GM12878 (cell line): ENCODE data around the gene PARP4. TPM values are rescaled to one million over a fixed set of nuclear protein-coding genes. Genes with fewer than 3 reads are reported as not detected.
A peak's percentile ranks its signal among the peaks of the same experiment; 100 is the strongest.

Experiments used
- ATAC-seq: fragments of 200-7000 bp; cut with Tn5 transposase; 3 replicates; pipeline ENCODE4 v1.9.1; 2020; ENCODE audit warnings: mild to moderate bottlenecking, moderate library complexity
- Bru-seq: library from RNA; stranded (reverse); fragments of 400-500 nt; gene quantifications from one replicate; lab custom pipeline; 2021; lab: Mats Ljungman, UMichigan
- BruChase-seq, 2 experiments: library from RNA; stranded (reverse); fragments of 400-500 nt; gene quantifications; one replicate each; lab custom pipeline; 2021; lab: Mats Ljungman, UMichigan
- BruUV-seq: library from RNA; stranded (reverse); fragments of 400-500 nt; replicated peaks from 2 replicates; lab custom pipeline; 2021; lab: Mats Ljungman, UMichigan
- CTCF ChIA-PET: fragments of 300-600 bp; sonication (Branson Sonifier 250); formaldehyde crosslinking; extraction: SDS; loops from one replicate; lab custom pipeline; 2021; ENCODE audit warnings: inconsistent platforms; lab: Yijun Ruan, JAX
- POLR2A ChIA-PET: fragments of 350-600 bp; formaldehyde crosslinking; extraction: SDS; loops from one replicate; lab custom pipeline; 2021; ENCODE audit warnings: inconsistent platforms; lab: Charles Lee
- RAD21 ChIA-PET: fragments of 300-600 bp; sonication (Branson Sonifier 250); formaldehyde crosslinking; loops from one replicate; lab custom pipeline; 2023; ENCODE audit warnings: antibody characterized with exemption; ENCODE audit not compliant: unreplicated experiment; lab: Charles Lee
- SMC1A ChIA-PET: fragments of 300-600 bp; sonication (Branson Sonifier 250); formaldehyde crosslinking; loops from one replicate; lab custom pipeline; 2023; ENCODE audit not compliant: unreplicated experiment, uncharacterized antibody; lab: Charles Lee
- DNase-seq: peaks from one replicate; pipeline ENCODE4 v3.0.0-alpha.2; 2011; ENCODE audit warnings: low read depth, low spot score
- FAIRE-seq: peaks from 3 replicates; lab custom pipeline; 2011; peaks lifted over from hg19 to GRCh38; lab: Jason Lieb, UNC
- H2AFZ ChIP-seq: 2 replicates; pipeline ENCODE4 v1.6.0; 2011; ENCODE audit warnings: low read depth, low read length, control low read depth; ENCODE audit not compliant: control insufficient read depth
- H3K27ac ChIP-seq: 2 replicates; pipeline ENCODE4 v1.5.1; 2011; ENCODE audit warnings: control low read depth; ENCODE audit not compliant: control insufficient read depth, insufficient read depth
- H3K27me3 ChIP-seq, 2 experiments: replicated peaks in 1 of 2; 2 replicates each; pipeline versions ENCODE4 v1.6.0 to v1.6.1; 2011; ENCODE audit warnings: low read length in 1 of 2; ENCODE audit not compliant: control insufficient read depth in 2 of 2, insufficient read depth in 2 of 2
- H3K36me3 ChIP-seq, 2 experiments: 2 replicates each; pipeline ENCODE4 v1.5.1; 2011; ENCODE audit warnings: low read length in 1 of 2; ENCODE audit not compliant: control insufficient read depth in 2 of 2, insufficient read depth in 2 of 2
- H3K4me1 ChIP-seq: 2 replicates; pipeline ENCODE4 v1.6.1; 2011; ENCODE audit warnings: mild to moderate bottlenecking, low read length, moderate library complexity, mixed read lengths; ENCODE audit not compliant: control insufficient read depth, insufficient read depth
- H3K4me2 ChIP-seq: 2 replicates; pipeline ENCODE4 v1.6.0; 2011; ENCODE audit warnings: control low read depth; ENCODE audit not compliant: control insufficient read depth, insufficient read depth
- H3K4me3 ChIP-seq: fragments of 200-600 bp; sonication (generic); 2 replicates; pipeline ENCODE4 v1.5.1; 2016
- H3K79me2 ChIP-seq: 2 replicates; pipeline ENCODE4 v1.6.0; 2011; ENCODE audit warnings: low read length; ENCODE audit not compliant: control insufficient read depth, insufficient read depth
- H3K9ac ChIP-seq: 2 replicates; pipeline ENCODE4 v1.8.0; 2011; ENCODE audit warnings: low read length, control low read depth, mixed read lengths; ENCODE audit not compliant: control insufficient read depth, insufficient read depth
- H3K9me3 ChIP-seq: replicated peaks from 3 replicates; pipeline ENCODE4 v1.5.1; 2011; ENCODE audit warnings: mild to moderate bottlenecking, low read length; ENCODE audit not compliant: control insufficient read depth, insufficient read depth
- H4K20me1 ChIP-seq: 2 replicates; pipeline ENCODE4 v1.6.0; 2011; ENCODE audit not compliant: control insufficient read depth, insufficient read depth
- LARP7 ChIP-seq: fragments of 450-650 bp; IDR thresholded peaks from 2 replicates; pipeline ENCODE4 v1.6.1; 2017; ENCODE audit warnings: mild to moderate bottlenecking
- PML ChIP-seq: IDR thresholded peaks from 2 replicates; pipeline ENCODE4 v1.6.1; 2012; ENCODE audit warnings: low read length, inconsistent platforms
- POLR2AphosphoS5 ChIP-seq: IDR thresholded peaks from 2 replicates; pipeline ENCODE4 v1.6.1; 2011; ENCODE audit warnings: mild to moderate bottlenecking, low read length, inconsistent platforms
- RB1 ChIP-seq: fragments of 450-650 bp; formaldehyde crosslinking; IDR thresholded peaks from 2 replicates; pipeline ENCODE4 v1.6.1; 2017; ENCODE audit warnings: mild to moderate bottlenecking, borderline replicate concordance
- RFX5 ChIP-seq: IDR thresholded peaks from 2 replicates; pipeline ENCODE4 v1.6.1; 2011; ENCODE audit warnings: low read depth, low read length, improper control_type of control experiment
- STAT3 ChIP-seq: IDR thresholded peaks from 2 replicates; pipeline ENCODE4 v1.6.1; 2011; ENCODE audit warnings: low read depth, low read length, improper control_type of control experiment
- ZBED1 ChIP-seq: IDR thresholded peaks from 2 replicates; pipeline ENCODE4 v1.6.1; 2016; ENCODE audit warnings: borderline replicate concordance
- ZNF207 ChIP-seq: fragments of 450-650 bp; IDR thresholded peaks from 2 replicates; pipeline ENCODE4 v1.6.1; 2014; ENCODE audit warnings: antibody characterized with exemption, mild to moderate bottlenecking, borderline replicate concordance
- ZNF384 ChIP-seq: IDR thresholded peaks from 2 replicates; pipeline ENCODE4 v1.6.1; 2012; ENCODE audit warnings: low read depth, mild to moderate bottlenecking, low read length, improper control_type of control experiment, borderline replicate concordance
- WGBS: methylation state at CpG from one replicate; pipeline ENCODE4 v1.1.6; 2016; ENCODE audit warnings: low lambda C conversion rate; ENCODE audit not compliant: insufficient replicate concordance, insufficient coverage; ENCODE audit errors: missing lambda C conversion rate; 5-methylcytosine and 5-hydroxymethylcytosine counted together
- in situ Hi-C: fragments of 300-500 bp; cut with MboI; formaldehyde crosslinking; loops from 9 replicates; pipeline ENCODE4 v1.14.3; 2018; ENCODE audit warnings: mixed read lengths
- intact Hi-C: fragments of 100-400 bp; cut with micrococcal nuclease; formaldehyde crosslinking; loops from one replicate; pipeline ENCODE4 v1.14.2; 2022; ENCODE audit not compliant: unreplicated experiment
- long read RNA-seq, 2 experiments: library from polyadenylated mRNA; unstranded; transcript quantifications; one replicate each; pipeline ENCODE4 v2.0.0, GENCODE V29; 2019 to 2020
- polyA minus RNA-seq, 3 experiments: library from RNA; depleted of rRNA, polyadenylated mRNA; stranded (reverse); fragments of >200 nt; gene quantifications; 2 replicates each; pipeline ENCODE4 v1.2.3, GENCODE V29; 2011
- polyA plus RNA-seq, 11 experiments: library from polyadenylated mRNA; depleted of rRNA in 4 of 11; unstranded in 6 of 11; stranded (reverse) in 5 of 11; fragments of >200 nt; fragmentation: Nextera tagmentation in 4 of 11; fragmentation: Illumina TruSeq in 1 of 11; extraction: Ambion mirVana in 4 of 11; extraction: Trizol in 1 of 11; gene quantifications; 1 replicate in 1 of 11; 2 replicates in 10 of 11; pipeline versions ENCODE4 v1.2.1 to v1.2.3, GENCODE V29; 2011 to 2016; ENCODE audit warnings: inconsistent platforms in 2 of 11, missing spikeins in 2 of 11, low read depth in 1 of 11
- total RNA-seq, 4 experiments: library from RNA; depleted of rRNA in 3 of 4; stranded (reverse); fragments of >200 nt in 3 of 4; fragmentation: Illumina TruSeq in 1 of 4; extraction: Trizol in 1 of 4; gene quantifications; 2 replicates each; pipeline versions ENCODE4 v1.2.1 to v1.2.3, GENCODE V29; 2013 to 2021
- TF ChIP-seq, protein P1 (sequence below): IDR thresholded peaks from 2 replicates; pipeline ENCODE4 v1.6.1; 2012; ENCODE audit warnings: low read depth, low read length, improper control_type of control experiment
- TF ChIP-seq, protein P2 (sequence below): fragments of 450-650 bp; IDR thresholded peaks from 2 replicates; pipeline ENCODE4 v1.6.1; 2016; ENCODE audit warnings: mild to moderate bottlenecking
- TF ChIP-seq, protein P3 (sequence below): IDR thresholded peaks from 2 replicates; pipeline ENCODE4 v1.6.1; 2011; ENCODE audit warnings: borderline replicate concordance, low read depth, mild to moderate bottlenecking, moderate library complexity, mixed read lengths, low read length; ENCODE audit not compliant: insufficient read depth; ENCODE audit errors: extremely low read length

Gene PARP4
- total RNA-seq (2013; cell fraction: nucleolus; rRNA removed), result 258 and 274 TPM in 2 replicates
- total RNA-seq (2014; rRNA removed) (40.1 and 45.0 TPM in 2 replicates), total RNA-seq (2014; rRNA removed; fragmentation: Illumina TruSeq; extraction: Trizol) (50.0 and 53.8 TPM in 2 replicates), total RNA-seq (2021) (44.8 and 49.2 TPM in 2 replicates), polyA plus RNA-seq (2011; rRNA removed) (47.8 and 55.4 TPM in 2 replicates), polyA plus RNA-seq (2014; fragmentation: Illumina TruSeq; extraction: Trizol) (52.6 and 56.4 TPM in 2 replicates), polyA plus RNA-seq (2014; fragmentation: Nextera tagmentation; extraction: Ambion mirVana) (10 to 100 TPM; 12.8 to 13.5 TPM), polyA plus RNA-seq (2014; rRNA removed) (35.4 and 40.6 TPM in 2 replicates), polyA plus RNA-seq (2016; fragmentation: Nextera tagmentation; extraction: Ambion mirVana) (10 to 100 TPM; 45.9 to 46.2 TPM), polyA minus RNA-seq (2011; rRNA and poly(A)+ RNA removed) (74.3 and 78.1 TPM in 2 replicates), Bru-seq, nascent RNA (percentile 85 among the genes with signal in this experiment), BruChase-seq, experiment 1, labeled RNA remaining after a 6-hour chase (percentile 91 among the genes with signal in this experiment), BruChase-seq, experiment 2, labeled RNA remaining after a 2-hour chase (percentile 90 among the genes with signal in this experiment)
- 25.1 TPM for polyA plus RNA-seq (2011; ENCODE audit: low read depth)
- polyA plus RNA-seq (2011; cell fraction: cytosol; rRNA removed), result 29.9 and 33.4 TPM in 2 replicates
- 75.9 and 94.7 TPM in 2 replicates for polyA plus RNA-seq (2011; cell fraction: nucleus; rRNA removed)
- 25.0 and 33.4 TPM in 2 replicates for polyA plus RNA-seq (2012)
- 18.3 and 23.8 TPM in 2 replicates for polyA minus RNA-seq (2011; cell fraction: cytosol; rRNA and poly(A)+ RNA removed)
- polyA minus RNA-seq (2011; cell fraction: nucleus; rRNA and poly(A)+ RNA removed), result 53.7 and 67.7 TPM in 2 replicates
- long read RNA-seq, experiment 1, full-length matches to known transcripts, result 1 of 7 reads
- long read RNA-seq, experiment 1, partial matches to known transcripts, result 5 of 7 reads
- long read RNA-seq, experiment 1, other reads (novel, unspliced or antisense), result 1 of 7 reads
- long read RNA-seq, experiment 2, partial matches to known transcripts, result 72 of 86 reads
- long read RNA-seq, experiment 2, other reads (novel, unspliced or antisense), result 14 of 86 reads

DNA sequence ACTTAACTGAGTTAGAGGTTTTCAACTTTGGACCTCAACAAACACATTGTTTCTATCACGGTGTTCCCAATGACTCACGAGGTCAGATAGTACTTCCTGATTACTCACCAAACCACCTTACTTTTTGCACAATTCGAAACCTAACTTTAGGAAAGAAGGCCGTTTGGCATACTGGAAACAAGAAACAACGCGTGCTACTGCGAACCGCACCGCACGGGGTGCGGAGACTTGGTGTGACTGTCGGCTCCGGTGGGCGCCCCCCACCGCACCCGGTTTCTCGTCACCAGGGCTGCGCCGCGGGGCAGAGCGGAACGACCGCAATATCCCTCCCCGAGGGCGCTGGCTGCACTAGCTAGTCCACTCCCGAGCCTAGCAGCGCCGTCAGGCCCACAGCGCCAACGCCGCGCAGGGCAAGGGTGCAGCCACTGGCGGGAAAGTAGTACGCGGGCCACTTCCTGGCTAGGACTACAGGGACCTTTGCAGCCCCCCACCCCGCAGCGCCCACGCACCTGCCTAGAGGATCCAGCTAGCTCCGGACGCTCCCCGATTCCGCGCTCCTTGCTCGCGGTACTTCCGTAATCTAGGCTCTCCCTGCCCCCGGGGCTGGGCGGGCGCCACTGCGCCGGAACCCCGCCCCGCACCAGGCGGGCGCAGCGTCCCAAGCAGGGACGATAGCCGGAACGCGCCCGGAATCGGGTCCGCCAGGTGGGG, at the start of gene PARP4:
TSS of gene PARP4 (minus strand) at position 582 of the 711 bp plus-strand sequence. CDS start 9,002 bp downstream, outside the sequence.
- peak; percentile 7 for FAIRE-seq
- BruUV-seq, result no TSS peak
- in situ Hi-C loops (no loop called here), intact Hi-C loops (loop anchor here (5.0 kb wide), 1 partner anchor 240 kb away; no protein-coding TSS in a partner anchor)
- Histone ChIP-seq H3K9me3 (no peaks in the 10 kb centered on the region; the same call in 2 of the 3 replicates), H3K4me1 (no peaks in the 10 kb centered on the region), H3K27ac (peak within 1 kb of the TSS; percentile 85), H3K9ac (peak within 1 kb of the TSS; percentile 90), H3K36me3 (peaks cover 0 to 2% of the 10 kb centered on the region in 2 experiments; a peak in 1 of 4 replicates), H3K4me2 (peak within 1 kb of the TSS; percentile 69), H3K4me3 (peak within 1 kb of the TSS; percentile 82), H2AFZ (peak within 1 kb of the TSS; percentile 92), H3K79me2 (peaks cover 43% of the 10 kb centered on the region), H3K27me3 (no peaks in the 10 kb centered on the region), H4K20me1 (no peaks in the 10 kb centered on the region)
- ChIA-PET RAD21 (interaction anchor here (0.5 kb wide), 1 partner anchor 44 kb away, joined by 3 read pairs; no protein-coding TSS in a partner anchor), CTCF (interaction anchor here (0.5 to 1.0 kb wide), 2 partner anchors 9 to 53 kb away, joined by 3 read pairs; no protein-coding TSS in a partner anchor), SMC1A (interaction anchor here (0.7 kb wide), 1 partner anchor 250 kb away, joined by 3 read pairs; no protein-coding TSS in a partner anchor), POLR2A (no interaction called here)
- under 1% methylated on average over 56 of the region's 63 CpGs for WGBS
- peak; percentile 89 for ATAC-seq
- peak; percentile 34 for DNase-seq
- TF ChIP-seq PML, result peak; percentile 90
- TF ChIP-seq RB1, result peak; percentile 92; the same call in 1 of the 2 replicates
- TF ChIP-seq ZBED1, result no peak
- TF ChIP-seq, protein P1, sequence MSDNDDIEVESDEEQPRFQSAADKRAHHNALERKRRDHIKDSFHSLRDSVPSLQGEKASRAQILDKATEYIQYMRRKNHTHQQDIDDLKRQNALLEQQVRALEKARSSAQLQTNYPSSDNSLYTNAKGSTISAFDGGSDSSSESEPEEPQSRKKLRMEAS, result 0 out of 2 replicates have a peak, but pooled peaks have one; percentile 14
- no peak for TF ChIP-seq RFX5
- peak; percentile 78 for TF ChIP-seq LARP7
- no peak for TF ChIP-seq STAT3
- TF ChIP-seq, protein P2, sequence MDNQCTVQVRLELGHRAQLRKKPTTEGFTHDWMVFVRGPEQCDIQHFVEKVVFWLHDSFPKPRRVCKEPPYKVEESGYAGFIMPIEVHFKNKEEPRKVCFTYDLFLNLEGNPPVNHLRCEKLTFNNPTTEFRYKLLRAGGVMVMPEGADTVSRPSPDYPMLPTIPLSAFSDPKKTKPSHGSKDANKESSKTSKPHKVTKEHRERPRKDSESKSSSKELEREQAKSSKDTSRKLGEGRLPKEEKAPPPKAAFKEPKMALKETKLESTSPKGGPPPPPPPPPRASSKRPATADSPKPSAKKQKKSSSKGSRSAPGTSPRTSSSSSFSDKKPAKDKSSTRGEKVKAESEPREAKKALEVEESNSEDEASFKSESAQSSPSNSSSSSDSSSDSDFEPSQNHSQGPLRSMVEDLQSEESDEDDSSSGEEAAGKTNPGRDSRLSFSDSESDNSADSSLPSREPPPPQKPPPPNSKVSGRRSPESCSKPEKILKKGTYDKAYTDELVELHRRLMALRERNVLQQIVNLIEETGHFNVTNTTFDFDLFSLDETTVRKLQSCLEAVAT, result peak; percentile 69; the same call in 1 of the 2 replicates
- TF ChIP-seq ZNF384, result no peak
- TF ChIP-seq, protein P3, sequence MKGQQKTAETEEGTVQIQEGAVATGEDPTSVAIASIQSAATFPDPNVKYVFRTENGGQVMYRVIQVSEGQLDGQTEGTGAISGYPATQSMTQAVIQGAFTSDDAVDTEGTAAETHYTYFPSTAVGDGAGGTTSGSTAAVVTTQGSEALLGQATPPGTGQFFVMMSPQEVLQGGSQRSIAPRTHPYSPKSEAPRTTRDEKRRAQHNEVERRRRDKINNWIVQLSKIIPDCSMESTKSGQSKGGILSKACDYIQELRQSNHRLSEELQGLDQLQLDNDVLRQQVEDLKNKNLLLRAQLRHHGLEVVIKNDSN, result no peak
- TF ChIP-seq POLR2AphosphoS5, result peak; percentile 91
- no peak; the same call in 1 of the 2 replicates for TF ChIP-seq ZNF207
